T-helper 2 cell (primary cell): ENCODE data around the gene ATF7.
"Not testable (repeated sequence)": the region's sequence is repeated elsewhere in the genome, so short reads cannot be mapped to it uniquely, and the experiment has no call there.

Experiments
- DNase-seq, 5 experiments: peaks; one replicate each; pipeline versions ENCODE4 v3.0.0 to v3.0.0-alpha.2; 2012 to 2022

The ATF7 gene

DNA sequence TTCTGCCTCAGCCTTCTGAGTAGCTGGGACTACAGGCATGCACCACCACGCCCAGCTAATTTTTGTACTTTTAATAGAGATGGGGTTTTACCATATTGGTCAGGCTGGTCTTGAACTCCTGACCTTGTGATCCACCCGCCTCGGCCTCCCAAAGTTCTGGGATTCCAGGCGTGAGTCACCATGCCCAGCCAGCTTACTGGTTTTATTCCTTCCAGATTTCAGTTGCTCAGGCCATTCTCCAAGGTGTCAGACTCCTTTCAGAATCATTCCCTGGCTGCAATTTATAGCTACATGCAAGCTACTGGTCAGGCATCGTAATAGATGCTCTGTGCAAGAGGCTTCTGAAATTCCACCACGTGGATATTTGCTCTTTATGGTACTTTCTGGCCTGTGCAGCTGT is 144.7 kb downstream of the ATF7 start:
- DNase-seq: not testable (repeated sequence)

DNA sequence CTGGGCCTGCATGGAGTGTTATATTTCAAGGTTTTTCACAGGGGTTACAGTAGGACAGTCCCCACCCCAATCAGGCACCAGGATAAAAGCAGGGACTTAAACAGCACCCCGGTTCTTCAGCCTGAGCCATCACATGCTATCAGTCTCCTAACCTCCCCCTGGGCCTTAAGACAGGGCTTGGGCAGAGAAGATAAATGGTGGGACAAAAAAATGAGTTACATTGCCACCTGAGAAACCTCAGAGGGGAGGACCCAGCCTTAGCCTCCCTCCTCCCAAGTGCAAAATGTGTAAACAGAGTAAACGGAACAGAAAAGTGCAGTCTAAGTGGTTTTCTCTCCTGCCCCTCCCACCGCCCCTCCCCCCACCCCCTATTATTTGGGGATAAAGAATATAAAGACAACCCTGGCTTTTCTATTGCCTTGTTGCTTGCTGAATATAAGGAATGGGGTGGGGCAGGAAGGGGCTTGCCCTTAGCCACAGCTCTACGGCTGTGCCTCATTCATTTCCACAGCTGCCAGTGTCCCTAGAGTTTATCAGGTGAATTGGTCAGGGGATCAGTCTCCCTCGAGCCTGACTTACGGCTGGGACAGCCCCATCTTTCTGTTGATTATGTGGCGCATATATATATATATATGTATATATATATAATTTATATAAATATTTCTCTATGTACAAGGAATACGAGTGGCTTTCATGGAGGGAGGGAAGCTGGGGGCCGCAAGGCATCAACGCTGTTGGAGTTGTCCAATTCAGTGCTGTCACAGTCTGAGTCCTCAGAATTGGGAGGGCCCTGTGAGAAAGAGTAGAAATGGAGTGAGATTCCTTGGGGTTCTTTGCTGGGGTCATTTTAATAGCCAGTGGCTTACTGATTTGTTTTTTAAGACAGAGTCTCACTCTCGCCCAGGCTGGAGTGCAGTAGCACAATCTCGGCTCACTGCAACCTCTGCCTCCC is 145.4 kb downstream of the ATF7 start:
- no peak for DNase-seq

DNA sequence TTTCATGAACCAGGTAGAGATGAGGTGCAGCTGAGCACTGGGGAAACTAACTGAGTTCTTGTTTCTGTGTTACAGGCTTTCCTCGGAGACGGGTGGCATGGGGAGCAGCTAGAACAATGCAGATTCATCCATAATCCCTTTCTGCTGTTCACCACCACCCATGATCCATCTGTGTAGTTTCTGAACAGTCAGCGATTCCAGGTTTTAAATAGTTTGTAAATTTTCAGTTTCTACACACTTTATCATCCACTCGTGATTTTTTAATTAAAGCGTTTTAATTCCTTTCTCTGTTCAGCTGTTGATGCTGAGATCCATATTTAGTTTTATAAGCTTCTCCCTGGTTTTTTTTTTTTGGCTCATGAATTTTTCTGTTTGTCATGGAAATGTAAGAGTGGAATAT is 146.9 kb downstream of the ATF7 start:
- no peak for DNase-seq

DNA sequence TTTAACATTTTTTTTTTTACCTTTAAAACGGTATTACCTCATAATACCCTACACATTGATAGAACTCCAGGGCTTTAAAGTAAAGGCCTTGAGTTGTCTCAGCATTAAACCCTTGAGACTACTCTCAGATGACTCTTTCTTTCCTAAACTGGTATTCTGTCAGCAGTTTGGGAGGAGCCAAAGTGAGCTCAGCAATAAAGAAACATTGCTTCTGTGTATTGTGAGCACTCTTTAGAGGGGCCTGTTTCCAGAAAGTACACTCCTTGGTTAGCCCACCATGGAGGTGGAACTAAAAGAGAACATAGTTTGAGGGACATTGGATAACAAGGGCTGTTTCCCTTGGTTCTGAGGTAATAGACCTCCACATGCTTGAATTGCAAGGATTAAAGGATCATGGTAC is 147.3 kb downstream of the ATF7 start:
- no peak for DNase-seq

DNA sequence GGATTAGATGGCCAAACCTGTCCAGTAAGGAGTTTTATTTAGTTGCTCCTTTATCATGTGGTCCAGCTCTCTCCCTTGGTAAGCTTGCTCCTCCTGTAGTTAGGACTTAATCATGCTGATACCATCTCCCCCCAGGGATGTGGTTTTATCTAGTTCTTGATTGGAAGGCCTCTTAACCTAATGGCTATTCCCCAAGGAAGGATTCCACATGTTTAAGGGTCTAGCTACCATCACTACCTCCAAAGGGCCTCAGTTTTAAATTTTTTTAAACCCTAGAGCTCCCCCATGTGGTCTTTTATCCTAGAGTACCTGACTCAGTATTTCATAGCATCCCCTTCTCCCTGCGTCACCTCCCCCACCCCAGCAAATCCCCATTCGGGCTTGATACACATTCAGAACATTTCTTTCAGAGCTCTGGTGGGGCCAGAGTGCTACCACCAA is 149.4 kb downstream of the ATF7 start:
- no peak for DNase-seq

DNA sequence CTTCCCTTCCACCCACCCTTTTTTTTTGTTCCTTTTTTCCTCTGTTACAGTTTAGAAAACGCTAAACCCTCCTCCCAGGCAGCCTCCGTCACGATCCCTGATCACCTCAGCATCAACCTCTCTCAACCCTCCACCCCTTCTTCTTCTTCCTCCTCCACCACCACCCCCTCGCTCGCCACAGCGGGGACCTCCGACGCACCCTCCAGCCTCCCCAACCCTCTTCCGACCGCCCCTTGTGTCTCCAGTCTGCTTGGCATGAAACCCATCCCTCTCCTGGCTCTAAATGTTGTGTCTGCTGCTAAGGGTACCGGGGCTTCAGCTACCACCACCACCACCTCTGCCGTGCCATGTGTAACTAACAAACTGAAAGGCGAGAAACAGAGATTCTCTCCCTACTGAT is 151.4 kb downstream of the ATF7 start:
- DNase-seq: no peak

DNA sequence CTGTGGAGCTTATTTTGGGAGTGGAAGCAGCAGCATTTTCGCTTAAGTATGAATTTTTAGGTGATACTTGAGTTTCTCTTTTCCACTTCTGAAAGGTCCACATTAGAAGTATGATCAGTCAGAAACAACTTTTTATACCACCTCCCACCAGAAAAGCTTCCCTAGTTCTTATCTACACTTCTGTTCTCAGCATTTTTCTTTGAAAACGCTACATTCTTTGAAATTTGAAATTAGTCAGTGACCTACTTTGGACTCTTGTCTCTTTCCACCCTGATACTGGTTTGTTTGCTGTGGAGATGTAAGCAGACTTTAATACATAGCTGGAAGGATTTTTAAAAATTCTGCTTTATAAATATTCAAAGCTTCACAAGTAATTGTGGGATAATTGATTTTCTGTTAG is 152.1 kb downstream of the ATF7 start:
- DNase-seq: no peak

DNA sequence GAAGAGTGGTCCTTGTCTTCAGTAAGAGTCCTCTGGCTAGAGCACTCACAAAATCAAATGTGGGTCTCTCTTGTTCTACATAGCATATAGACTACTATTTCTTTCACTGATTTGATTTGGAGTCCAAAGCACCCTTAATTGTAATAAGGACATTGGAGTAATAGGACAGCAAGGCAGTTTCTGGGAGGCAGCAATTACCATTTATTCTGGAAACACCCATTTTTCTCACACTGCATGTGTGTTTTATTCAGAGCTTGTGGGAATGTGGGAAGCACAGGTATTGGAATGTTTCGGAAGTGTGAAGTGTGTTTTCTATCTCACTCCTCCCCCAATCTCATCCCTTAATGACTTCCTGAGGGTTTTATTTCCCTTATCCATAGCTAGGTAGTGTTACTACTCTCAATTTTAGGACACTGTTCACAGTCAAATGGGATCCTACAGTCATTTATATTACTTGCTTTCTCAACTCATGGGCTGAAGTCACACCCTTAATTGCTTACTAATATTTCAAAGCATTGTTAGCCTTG is 154.1 kb downstream of the ATF7 start:
- no peak for DNase-seq

DNA sequence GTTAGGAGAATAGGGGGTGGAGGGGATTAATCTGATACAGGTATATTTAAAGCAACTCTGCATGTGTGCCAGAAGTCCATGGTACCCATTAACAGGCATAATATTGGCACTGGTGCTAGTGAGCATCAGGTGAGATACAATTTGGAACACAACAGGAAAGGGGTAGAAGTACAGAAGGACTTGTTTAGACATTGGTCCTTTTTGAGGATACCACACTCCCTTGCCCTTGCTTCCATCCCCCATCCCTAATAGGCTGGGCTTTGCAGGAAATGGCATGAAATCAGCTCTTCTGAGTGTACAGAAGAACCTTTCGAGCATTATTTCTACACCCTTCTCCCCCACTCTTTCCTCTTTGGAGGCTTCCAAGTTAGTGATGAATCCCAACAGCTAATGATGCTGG is 157.9 kb downstream of the ATF7 start:
- DNase-seq: no peak

DNA sequence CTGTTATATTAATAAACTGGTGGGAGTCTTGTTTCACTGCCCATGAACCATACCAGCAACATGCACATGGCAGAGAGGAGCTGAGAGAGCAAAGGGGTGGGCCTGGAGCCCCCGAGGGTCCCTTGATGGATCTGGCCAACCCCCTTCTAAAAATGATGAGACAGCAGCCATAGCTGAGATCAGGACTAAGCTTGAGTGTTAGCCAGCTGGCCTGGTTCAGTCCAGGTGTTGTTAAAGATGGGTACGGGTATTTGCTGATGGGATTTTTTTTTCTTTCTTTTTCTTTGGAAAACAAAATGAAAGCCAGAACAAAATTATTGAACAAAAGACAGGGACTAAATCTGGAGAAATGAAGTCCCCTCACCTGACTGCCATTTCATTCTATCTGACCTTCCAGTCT is 158.3 kb downstream of the ATF7 start:
- no peak for DNase-seq

DNA sequence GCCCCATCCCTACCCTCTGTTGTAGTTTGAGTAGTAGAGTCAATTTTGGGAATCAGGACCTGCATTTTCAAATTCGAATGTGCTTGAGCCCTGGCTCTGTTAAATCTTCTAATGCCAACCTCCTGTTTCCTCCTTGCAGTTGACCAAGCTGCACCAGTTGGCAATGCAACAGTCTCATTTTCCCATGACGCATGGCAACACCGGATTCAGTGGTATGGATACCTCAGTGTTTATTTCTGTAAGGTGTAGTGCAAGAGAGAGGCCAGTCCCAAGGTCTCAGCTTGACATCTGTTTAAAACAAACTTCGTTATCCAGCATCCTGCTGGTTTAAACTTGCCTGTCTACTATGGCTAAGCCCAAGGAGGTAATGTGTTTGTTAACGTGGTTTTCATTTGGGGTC is 159.1 kb downstream of the ATF7 start:
- DNase-seq: no peak

DNA sequence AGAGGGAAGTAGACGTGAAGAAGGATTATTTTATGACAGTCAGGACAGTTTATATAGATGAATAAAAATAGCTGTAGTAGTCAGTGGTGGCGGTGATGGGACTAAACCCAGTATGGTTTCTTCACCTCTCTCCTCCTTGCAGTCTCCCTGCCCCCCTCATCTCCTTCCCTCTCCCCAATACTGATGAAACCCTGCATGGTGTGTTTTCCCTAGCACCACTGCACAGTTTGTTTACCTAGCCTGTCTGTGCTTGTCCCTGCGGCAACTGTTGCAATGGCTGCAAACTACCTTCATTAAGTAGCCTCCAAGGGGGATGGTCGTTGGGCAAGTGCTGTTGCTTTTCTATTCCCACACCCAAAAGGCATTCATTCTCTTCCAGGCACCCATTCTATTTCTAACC is 159.5 kb downstream of the ATF7 start:
- DNase-seq: no peak

DNA sequence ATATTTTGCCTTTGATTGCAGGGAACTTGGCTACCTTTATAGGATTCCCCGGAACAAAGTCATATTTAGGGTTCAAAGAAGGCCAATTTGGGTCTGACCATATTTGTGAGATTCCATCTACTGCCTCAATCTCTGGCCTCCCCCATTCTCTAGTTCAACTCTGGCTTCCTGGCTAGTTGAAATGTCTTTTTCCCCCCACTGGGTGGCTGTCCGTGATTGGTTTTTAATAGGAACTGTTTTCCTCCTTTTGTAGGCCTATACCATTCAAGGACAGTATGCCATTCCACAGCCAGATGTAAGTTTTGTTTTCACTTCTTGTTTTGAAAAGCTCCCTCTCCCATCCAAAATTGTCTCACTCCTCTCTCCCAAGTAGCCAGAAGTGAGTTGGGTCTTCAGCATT is 160.5 kb downstream of the ATF7 start:
- no peak for DNase-seq

DNA sequence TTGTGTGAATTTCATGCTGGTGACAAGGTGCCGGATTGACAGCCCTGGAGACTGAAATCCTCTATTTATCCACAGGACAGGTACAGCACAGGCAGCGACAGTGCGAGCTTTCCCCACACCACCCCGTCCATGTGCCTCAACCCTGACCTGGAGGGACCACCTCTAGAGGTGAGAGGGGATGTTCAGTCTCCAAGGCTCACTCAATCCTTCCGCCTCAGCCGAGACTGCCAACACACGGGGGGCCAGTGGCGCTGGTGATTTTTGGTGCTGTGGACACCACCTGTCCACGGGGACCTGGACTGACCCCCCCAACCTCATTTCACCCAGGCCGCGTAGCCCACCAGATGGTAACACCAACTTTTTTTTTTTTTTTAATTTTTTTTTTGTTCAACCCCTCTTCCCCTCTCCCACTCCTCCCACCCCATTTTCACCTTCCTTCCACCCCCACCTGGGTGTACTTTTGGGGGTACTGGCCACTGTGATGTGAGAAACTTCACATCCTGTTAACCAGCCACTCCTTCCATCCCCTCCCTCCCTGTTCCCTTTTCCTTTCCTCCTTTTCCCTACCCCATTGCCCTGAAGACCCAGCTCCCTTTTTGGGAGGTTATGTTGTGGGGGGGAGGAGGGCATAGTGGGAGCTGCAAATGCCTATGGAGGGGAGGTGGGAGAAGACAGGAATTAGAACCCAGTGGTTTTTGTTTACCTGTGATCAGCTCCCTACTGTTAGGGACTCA is 161.3 kb downstream of the ATF7 start:
- no peak for DNase-seq

DNA sequence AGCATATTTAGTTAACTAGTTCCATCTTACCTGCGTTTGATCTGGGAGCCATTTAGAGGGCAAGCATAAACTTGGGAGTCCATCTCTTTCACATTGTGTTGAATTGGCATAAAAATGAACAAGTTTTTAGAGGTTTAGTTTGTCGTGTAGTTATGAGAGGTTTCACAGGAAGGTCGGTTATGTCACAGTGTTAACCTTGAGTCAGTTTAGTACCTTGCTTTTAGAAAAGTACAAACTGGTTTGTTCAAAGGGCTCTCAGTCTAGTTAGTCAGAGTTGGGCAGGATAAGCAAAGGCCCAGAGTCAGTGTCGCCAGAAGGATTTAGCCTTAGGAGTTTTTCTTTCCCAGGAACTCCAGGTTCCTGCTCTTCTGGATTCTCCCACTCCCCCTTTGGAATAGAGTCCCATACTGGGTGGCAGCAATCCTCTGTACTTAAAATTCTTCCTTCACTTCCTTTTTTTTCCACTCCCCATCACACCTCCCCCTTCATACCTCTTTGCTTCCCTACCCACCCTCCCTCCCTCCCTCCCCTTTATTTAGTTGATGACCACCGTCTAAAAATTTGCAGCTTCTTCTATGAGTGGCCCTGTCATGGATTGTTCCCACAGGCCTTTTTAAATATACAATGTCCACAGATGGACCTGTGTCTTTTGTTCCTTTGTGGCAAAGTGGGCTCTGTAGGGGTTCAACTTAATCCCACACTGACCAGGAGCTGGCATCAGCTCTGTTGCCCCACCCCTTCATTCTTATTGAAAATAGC is 162.2 kb downstream of the ATF7 start:
- DNase-seq: no peak

DNA sequence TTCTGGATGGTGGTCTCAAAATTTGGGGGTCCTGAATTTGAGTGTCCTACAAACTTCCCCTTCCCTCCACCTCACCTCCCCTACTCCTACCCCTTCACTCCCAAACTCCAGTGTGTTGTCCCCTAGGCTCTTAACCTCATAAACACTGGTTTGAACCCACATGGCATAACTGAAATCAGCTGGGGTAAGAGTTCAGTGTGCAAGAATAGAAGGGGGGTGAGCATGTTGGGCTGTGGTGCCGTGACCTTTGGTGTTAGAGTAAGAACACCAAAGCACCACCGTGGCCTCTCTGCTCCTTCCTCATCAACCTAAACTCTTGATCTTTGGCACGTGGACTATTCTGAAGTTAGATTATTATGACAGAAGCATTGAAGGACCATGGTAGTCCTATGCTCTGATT is 163.2 kb downstream of the ATF7 start:
- DNase-seq: no peak

DNA sequence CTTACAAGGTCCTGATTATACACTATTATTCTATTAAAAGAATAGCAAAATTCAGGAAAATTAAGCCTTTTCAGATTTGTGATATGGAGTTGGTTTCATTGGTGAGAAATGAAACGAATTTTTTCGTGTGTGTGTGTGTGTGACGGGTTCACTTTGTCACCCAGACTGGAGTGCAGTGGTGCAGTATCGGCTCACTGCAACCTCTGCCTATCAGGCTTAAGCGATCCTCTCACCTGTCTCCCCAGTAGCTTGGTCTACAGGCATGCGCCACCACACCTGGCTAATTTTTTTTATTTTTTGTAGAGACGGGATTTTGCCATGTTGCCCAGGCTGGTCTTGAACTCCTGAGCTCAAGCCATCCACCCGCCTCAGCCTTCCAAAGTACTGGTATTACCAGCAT is 164.6 kb downstream of the ATF7 start:
- no peak for DNase-seq

DNA sequence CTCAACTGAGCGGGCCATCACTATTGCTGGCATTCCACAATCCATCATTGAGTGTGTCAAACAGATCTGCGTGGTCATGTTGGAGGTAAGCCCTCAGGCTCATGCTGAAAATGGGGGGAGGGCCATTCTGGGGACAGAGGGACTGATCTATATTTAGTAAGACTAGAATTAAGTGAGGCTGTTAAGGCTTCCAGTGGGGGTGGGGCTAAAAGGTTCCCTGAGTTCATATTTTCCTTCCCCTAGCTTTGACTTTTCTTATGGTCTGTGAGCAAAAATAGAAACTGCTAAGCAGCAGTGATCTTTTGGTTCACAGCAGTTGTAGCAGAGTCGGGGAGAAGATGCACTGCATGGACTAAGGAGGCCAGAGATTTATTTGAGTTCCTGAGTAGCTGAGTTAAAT is 165.1 kb downstream of the ATF7 start:
- DNase-seq: no peak

DNA sequence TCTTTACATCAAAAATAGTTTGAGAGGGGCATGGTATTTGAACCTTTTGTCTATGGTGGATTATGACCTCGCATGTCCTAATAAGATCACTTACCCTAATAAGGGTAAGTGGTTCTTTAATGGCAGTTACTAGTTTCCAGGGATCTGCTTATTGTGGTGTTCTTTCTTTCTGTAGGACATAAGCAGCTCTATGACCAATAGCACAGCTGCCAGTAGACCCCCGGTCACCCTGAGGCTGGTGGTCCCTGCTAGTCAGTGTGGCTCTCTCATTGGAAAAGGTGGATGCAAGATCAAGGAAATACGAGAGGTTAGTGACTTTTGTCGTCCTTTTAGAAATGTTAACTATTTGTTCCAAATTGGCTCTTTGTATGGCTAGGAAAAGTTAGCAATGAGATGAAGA is 167.1 kb downstream of the ATF7 start:
- DNase-seq: no peak
